Tibial nerve (tissue), 4 donors: ENCODE measurements around the gene PDCD4. TPM values are rescaled to one million over a fixed set of nuclear protein-coding genes. Genes with fewer than 3 reads are reported as not detected.

Experiments used
- DNase-seq, 2 donors: peaks; one replicate each; pipeline ENCODE4 v3.0.0-alpha.2; 2019; ENCODE audit warnings: low spot score in 2 of 2
- H3K27ac ChIP-seq, 4 donors: fragments of 200-600 bp; sonication (generic) in 3 of 4; one replicate each; pipeline ENCODE4 v1.5.1; 2017 to 2019; ENCODE audit warnings: mild to moderate bottlenecking in 1 of 4
- H3K27me3 ChIP-seq, 2 donors: fragments of 200-600 bp; sonication (generic) in 1 of 2; one replicate each; pipeline versions ENCODE4 v1.5.1 to v1.6.0; 2017 to 2019
- H3K36me3 ChIP-seq, 3 donors: fragments of 200-600 bp; sonication (generic); one replicate each; pipeline ENCODE4 v1.5.1; 2018 to 2019
- H3K4me1 ChIP-seq, 4 donors: fragments of 200-600 bp; sonication (generic) in 3 of 4; one replicate each; pipeline ENCODE4 v1.5.1; 2017 to 2019
- H3K4me3 ChIP-seq, 4 donors: fragments of 200-600 bp; sonication (generic) in 3 of 4; one replicate each; pipeline ENCODE4 v1.5.1; 2017 to 2019; ENCODE audit warnings: mild to moderate bottlenecking in 1 of 4, moderate library complexity in 1 of 4
- H3K9me3 ChIP-seq, 4 donors: fragments of 200-600 bp; sonication (generic) in 3 of 4; one replicate each; pipeline ENCODE4 v1.5.1; 2017 to 2019
- CTCF ChIP-seq, 5 experiments: fragments of 200-600 bp in 3 of 5; fragments of 450-650 bp in 2 of 5; sonication (generic) in 3 of 5; IDR thresholded peaks; one replicate each; pipeline ENCODE4 v1.5.1; 2016 to 2019; ENCODE audit warnings: antibody characterized with exemption in 5 of 5, mild to moderate bottlenecking in 3 of 5, moderate library complexity in 2 of 5
- EP300 ChIP-seq, 2 donors: sonication (generic); formaldehyde crosslinking; IDR thresholded peaks; one replicate each; pipeline ENCODE4 v1.6.1; 2017; ENCODE audit warnings: antibody characterized with exemption in 2 of 2, mild to moderate bottlenecking in 1 of 2
- POLR2A ChIP-seq, 2 donors: fragments of 450-650 bp; IDR thresholded peaks; one replicate each; pipeline ENCODE4 v1.6.1; 2017; ENCODE audit warnings: antibody characterized with exemption in 2 of 2, mild to moderate bottlenecking in 2 of 2, moderate library complexity in 2 of 2
- WGBS, 2 donors: methylation state at CpG; one replicate each; pipeline ENCODE4 v1.1.5; 2018; 5-methylcytosine and 5-hydroxymethylcytosine counted together
- total RNA-seq, 4 donors: library from RNA; depleted of rRNA; stranded (reverse); fragments of >200 nt; gene quantifications; one replicate each; pipeline ENCODE4 v1.1.0, GENCODE V29; 2016

Gene PDCD4
- total RNA-seq, 4 donors from 2014 or later = 68.6 to 109 (median 82.7) TPM

DNA sequence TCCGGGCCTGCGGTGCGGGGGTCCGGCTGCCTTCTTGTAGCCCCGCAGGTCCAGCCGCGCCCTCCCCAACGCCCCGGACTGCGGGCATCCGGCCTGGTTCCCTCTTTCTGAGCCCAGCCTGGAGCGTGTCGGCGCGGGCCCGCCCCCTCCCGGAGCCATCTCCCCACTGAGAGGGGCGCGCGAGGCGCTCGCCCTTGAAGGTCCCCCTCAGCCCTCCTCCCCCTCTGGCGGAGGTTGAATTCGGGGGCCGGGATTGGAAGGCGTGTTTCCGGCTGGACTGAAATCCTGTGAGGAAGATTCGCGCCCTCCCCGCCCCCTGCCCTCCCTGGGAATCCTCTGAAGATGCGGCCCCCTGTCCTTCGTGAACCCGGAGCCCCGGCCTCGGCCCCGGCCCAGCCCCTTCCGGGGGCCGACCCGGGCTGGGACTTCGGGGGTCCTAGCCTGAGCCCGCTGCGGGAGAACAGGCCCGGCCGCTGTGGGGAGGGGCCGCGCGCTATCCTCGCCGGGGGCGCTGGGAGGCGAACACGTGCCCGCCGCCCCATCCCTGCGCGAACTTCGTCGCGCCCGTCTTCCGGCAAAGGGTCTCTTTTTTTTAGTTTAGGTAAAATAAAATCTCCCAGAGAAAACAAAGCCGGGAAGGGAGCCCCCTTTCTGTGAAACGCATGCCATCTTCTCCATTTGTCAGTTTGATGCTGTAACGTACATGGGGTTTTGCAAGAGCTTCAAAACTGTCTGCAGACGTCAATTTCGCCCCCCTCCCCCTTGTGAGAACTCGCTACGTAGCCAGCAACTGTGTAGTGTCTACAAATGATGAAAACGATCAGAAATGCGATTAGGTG is 636 bp downstream of the PDCD4 start:
- peak; percentile 50 to 78 for DNase-seq
- peaks cover 0 to 61% (median 30%) of the 10 kb centered on the region in 4 donors for H3K4me1 ChIP-seq
- H3K27ac ChIP-seq = peak overlapping the region; percentile 99 to 100 (median 99)
- peak overlapping the region; percentile 94 to 98 (median 96) for H3K4me3 ChIP-seq
- 0 to 1% methylated on average over 39 to 56 of the region's 70 CpGs for WGBS, 2 donors
- no peaks in the 10 kb centered on the region for H3K27me3 ChIP-seq
- no peaks in the 10 kb centered on the region for H3K9me3 ChIP-seq
- TF ChIP-seq CTCF (IDR thresholded peaks at IDR 0.05) (peak in 4 of 5 experiments; percentile 20 to 43 (median 22)), EP300 (IDR thresholded peaks at IDR 0.05) (peak; percentile 57 to 63), POLR2A (IDR thresholded peaks at IDR 0.05) (peak in 1 of 2 donors; percentile 48)
- no peaks in the 10 kb centered on the region for H3K36me3 ChIP-seq

- peaks cover 0 to 59% (median 28%) of the 10 kb centered on the region in 4 donors for H3K4me1 ChIP-seq
- no peaks in the 10 kb centered on the region for H3K9me3 ChIP-seq
- TF ChIP-seq CTCF (IDR thresholded peaks at IDR 0.05) (no peak), POLR2A (IDR thresholded peaks at IDR 0.05) (no peak), EP300 (IDR thresholded peaks at IDR 0.05) (no peak)
- H3K27me3 ChIP-seq = no peaks in the 10 kb centered on the region
- peaks cover 0 to under 1% (median 0%) of the 10 kb centered on the region in 3 donors for H3K36me3 ChIP-seq
- 3% methylated on average over 16 of the region's 16 CpGs for WGBS, 2 donors
- H3K4me3 ChIP-seq = peak overlapping the region; percentile 94 to 98 (median 96)
- H3K27ac ChIP-seq = peak overlapping the region; percentile 99 to 100 (median 99)
- DNase-seq = no peak
Measured at GRCh38 chr10:110872984-110873923, 1.5 kb downstream of the PDCD4 start.

DNA sequence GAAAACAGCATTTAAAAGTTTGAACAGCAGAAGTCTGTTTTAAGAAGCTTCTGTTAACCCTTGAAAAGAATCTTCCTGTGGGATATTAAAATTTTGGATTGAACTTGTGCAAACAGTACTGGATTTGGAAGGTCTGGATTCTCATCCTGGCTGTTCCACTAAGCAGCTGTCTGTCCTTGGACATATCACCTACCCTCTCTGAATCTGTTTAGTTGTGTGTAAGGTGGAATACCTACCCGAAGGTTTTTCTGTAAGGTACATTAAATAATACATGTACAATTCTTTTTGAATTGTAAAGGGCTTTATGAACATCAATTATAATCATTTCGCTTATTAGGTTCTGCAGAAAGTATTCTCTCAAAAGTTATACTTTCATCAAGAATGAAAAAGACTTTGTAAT is 2.2 kb downstream of the PDCD4 start:
- H3K4me3 ChIP-seq = peak overlapping the region; percentile 94 to 98 (median 96)
- H3K27ac ChIP-seq = peak overlapping the region in 3 of 4 donors; percentile 99 to 100 (median 99)
- H3K9me3 ChIP-seq = no peaks in the 10 kb centered on the region
- peaks cover 0 to 55% (median 25%) of the 10 kb centered on the region in 4 donors for H3K4me1 ChIP-seq
- peaks cover 0 to 4% (median 0%) of the 10 kb centered on the region in 3 donors for H3K36me3 ChIP-seq
- DNase-seq = no peak
- 60 to 66% methylated on average over 2 of the region's 2 CpGs for WGBS, 2 donors
- no peak for TF ChIP-seq EP300 (IDR thresholded peaks at IDR 0.05)
- no peaks in the 10 kb centered on the region for H3K27me3 ChIP-seq

- Histone ChIP-seq H3K4me1 (peaks cover 0 to 59% (median 18%) of the 10 kb centered on the region in 4 donors), H3K36me3 (peaks cover 0 to 9% (median 0%) of the 10 kb centered on the region in 3 donors), H3K9me3 (no peaks in the 10 kb centered on the region), H3K27me3 (no peaks in the 10 kb centered on the region), H3K4me3 (no peak overlapping the region), H3K27ac (no peak overlapping the region)
- no peak for DNase-seq
- 68 to 79% methylated on average over 2 of the region's 2 CpGs for WGBS, 2 donors
- no peak for TF ChIP-seq CTCF (IDR thresholded peaks at IDR 0.05)
- TF ChIP-seq EP300 (IDR thresholded peaks at IDR 0.05) = no peak
- TF ChIP-seq POLR2A (IDR thresholded peaks at IDR 0.05) = no peak
Measured at GRCh38 chr10:110876000-110876399, 4.3 kb downstream of the PDCD4 start.

DNA sequence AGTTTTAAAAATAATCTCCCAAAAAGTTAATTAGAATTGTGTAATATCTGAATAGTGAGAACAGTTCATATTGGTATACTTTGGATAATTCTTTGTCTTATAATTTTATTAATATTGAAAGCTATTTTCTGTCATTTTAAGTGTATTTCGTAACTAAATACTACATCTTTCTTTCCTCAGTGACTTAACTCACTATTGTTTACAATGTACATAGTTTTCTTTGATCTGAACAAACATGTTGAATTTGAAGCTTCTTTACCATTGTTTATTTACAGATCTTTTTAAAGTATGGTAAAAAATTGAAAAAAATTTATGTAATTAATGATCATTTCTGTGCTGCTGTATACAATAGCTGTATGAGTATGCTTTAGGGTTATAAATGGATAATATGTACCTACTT is 5.1 kb downstream of the PDCD4 start:
- Histone ChIP-seq H3K27me3 (no peaks in the 10 kb centered on the region), H3K36me3 (peaks cover 0 to 14% (median 0%) of the 10 kb centered on the region in 3 donors), H3K27ac (peak overlapping the region in 1 of 4 donors; percentile 8), H3K4me3 (no peak overlapping the region), H3K4me1 (peaks cover 0 to 56% (median 17%) of the 10 kb centered on the region in 4 donors), H3K9me3 (no peaks in the 10 kb centered on the region)
- no peak for TF ChIP-seq EP300 (IDR thresholded peaks at IDR 0.05)
- no peak for TF ChIP-seq CTCF (IDR thresholded peaks at IDR 0.05)
- 88 to 89% methylated on average over 1 of the region's 1 CpG for WGBS, 2 donors
- DNase-seq = no peak
